GM21825 (cell line): Measurements from ENCODE around the gene TTLL10.

Experiments used
- ATAC-seq: cut with Tn5 transposase; IDR thresholded peaks from one replicate; pipeline ENCODE4 v1.9.1; 2021; ENCODE audit warnings: mild to moderate bottlenecking, moderate library complexity; ENCODE audit not compliant: unreplicated experiment

TTLL10 gene

GRCh38 chr1:1173793-1174415, at the start of gene TTLL10:
Gene TTLL10, plus strand, starts transcription at chr1:1173880. Its CDS starts 5,336 bp downstream, at chr1:1179216.
- no peak for ATAC-seq

DNA sequence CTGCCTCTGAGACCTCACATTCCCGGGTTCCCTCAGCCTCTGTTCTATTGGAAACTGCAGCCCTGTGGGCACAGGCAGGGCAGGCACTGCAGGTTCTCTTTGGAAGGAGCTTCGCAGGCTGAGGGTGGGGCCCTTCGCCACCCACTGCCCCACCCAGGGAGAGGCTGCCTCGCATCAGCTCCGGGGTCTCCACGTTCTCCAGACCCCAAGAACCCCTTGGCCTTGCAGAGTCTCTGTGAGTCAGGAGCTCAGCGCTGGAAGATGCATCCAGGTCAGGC, 49.2 kb upstream of the TTLL10 start:
- ATAC-seq, result no peak

DNA sequence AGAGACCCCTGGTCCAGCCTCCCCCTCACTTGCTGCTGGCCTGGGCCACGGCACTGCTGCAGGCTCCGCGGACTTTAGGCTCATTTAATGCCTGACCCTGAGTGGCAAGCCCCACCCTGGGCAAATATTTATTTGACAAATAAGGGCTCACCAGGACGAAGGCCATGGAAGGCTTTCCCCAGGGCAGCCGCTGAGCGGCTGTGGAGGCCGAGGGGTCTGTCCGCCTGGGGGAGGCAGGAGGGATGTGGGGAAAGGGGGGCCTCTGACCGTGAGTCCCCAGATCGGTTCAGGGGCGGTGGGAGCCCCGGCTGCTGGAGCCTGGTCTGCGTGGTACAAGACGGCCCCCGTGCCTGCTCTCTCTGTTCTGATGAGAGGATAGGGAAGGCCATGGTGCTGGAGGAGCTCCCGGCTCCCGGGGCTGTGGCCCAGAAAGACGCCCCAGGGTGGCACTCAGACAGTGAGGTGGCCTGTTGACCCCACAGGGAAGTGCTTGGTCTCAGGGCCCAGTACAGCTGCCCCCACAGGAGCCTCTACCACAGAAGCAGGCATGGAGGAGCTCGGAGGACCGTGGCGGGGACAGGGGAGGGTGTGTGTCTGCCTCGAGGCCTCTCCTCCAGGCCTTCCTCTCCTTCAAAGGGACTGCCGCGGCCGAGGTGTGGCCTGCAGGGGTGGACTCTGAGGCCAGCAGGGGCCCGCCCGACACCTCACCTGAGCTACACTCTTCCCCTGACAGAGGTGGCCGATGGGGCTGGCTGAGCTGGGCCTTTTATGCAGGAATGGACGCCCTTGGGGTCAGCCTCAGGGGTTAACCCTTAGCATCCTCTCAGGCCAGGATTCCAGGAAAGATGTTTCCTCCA, 48.7 kb upstream of the TTLL10 start:
- no peak for ATAC-seq

GRCh38 chr1:1125945-1126344, 47.7 kb upstream of the TTLL10 start:
- no peak for ATAC-seq

GRCh38 chr1:1127551-1128451, 45.9 kb upstream of the TTLL10 start:
- no peak for ATAC-seq

DNA sequence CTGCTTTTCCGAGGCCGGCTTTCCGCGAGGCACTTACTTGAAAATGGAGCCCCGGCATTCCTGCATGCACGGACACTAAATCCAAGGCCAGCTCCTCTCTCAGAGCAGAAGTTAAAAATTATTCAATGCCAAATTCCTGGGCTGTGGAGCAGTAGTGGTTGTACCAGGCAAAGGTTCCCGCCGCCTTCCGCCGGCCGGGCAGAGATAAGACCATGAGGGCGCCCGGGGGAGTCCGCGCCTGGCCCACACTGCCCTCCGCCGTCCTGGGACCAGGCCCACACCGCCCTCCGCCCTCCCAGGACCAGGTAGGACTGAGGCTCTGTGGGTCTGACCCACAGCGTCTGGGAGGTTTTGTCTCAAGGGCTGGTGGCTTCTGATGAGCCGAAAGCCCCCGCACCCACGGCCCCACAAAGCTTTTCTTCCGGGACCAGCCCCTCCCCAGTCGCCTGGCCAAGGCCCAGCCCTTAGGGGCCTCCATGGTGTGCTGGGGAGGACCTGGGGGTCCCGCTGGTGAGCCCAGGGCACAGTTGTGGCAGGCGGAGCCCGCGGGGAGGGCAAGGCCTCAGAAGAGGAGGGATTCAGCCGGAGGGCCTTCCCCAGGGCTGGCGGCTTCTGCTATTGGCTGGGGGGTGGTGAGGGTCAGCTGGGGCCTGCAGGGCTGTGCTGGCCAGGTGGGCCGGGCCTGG, 45.1 kb upstream of the TTLL10 start:
- no peak for ATAC-seq

DNA sequence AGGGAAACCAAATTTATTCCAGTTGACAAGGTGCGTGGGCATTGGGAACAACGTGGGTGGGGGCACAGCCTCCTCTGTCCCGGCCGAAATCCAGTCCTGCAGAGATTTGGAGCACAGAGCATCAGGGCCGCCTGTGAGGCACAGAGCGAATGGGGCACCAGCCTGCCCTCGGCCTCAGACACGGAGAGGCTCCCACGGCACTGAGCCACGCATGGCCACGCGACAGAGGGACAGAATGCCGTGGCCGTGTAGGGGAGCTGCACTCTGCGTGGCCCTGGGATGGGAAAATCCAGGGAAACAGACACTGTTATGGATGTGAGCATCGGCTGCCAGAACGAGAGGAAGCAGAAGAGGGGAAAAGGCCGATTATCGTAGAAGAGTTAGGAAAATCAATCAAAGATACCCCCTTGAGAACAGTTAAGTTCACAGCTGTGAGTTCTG, 44.3 kb upstream of the TTLL10 start:
- ATAC-seq, result no peak

GRCh38 chr1:1130206-1131120, 43.2 kb upstream of the TTLL10 start:
- no peak for ATAC-seq

GRCh38 chr1:1132042-1132950, 41.4 kb upstream of the TTLL10 start:
- ATAC-seq, result no peak

GRCh38 chr1:1132956-1133750, 40.5 kb upstream of the TTLL10 start:
- no peak for ATAC-seq

DNA sequence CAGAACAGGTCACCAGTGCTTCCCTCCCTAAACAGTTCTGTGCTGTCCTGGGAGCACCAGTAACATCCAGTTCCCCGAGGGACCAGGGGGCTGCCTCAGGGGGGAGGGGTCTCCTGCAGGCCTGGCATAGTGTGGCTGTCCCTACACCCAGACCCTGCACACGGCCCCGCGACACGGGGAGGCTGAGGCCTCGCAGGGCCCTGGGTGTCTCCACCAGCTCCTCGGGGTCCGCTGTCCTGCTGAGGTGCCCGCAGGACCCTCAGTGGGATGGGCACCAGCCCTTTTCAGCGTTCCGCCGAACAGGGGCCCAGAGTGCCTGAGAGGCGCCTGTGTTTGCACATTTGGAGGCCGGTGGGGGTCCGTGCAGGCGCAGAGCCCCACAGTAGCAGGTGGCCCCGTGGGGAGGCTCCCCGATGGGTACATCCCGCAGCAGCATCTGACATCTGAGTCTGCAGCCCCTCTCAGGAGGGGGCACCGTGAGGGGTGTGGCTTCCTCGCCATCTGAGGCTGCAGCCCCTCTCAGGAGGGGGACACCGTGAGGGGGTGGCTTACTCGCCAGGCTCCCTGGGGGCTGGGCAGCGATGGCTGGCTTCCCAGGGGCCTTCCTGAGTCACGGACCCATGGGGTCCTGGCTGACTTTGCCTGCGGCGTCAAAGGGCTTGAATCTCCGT, 39.2 kb upstream of the TTLL10 start:
- no peak for ATAC-seq

DNA sequence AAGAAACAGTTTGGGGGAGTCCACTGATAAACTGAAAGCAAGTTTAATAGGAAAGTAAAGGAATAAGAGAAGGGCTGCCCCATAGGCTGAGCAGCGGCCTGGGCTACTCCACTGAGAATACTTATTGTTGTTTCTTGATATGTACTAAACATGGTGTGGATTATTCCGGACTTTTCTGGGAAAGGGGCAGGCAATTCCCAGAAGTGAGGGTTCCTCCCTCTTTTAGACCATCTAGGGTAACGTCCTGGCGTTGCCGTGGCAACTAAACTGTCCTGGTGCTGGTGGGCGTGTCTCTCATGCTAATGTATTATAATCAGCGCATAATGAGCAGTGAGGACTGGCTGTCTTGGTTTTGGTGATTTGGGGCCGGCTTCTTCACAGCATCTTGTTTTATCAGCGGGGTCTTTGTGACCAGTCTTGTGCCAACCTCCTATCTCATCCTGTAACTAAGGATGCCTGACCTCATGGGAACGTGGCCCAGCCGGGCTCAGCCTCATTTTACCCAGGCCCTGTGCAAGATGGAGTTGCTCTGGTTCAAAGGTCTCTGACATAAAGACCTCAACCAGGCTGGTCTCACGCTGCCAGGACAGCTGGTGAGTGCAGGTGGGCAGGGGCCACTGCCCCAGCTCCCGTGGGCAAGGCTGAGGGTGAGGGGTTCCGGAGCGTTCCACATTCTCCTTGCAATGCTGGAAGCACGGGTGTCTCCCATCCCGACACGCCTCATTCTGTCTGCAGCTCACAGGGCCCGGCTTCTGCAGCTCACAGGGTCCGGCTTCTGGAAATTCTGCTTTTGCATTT, 38.1 kb upstream of the TTLL10 start:
- ATAC-seq, result no peak

GRCh38 chr1:1136547-1137230, 37.0 kb upstream of the TTLL10 start:
- ATAC-seq, result no peak

- no peak for ATAC-seq
Measured at GRCh38 chr1:1137256-1138045, 36.2 kb upstream of the TTLL10 start.

DNA sequence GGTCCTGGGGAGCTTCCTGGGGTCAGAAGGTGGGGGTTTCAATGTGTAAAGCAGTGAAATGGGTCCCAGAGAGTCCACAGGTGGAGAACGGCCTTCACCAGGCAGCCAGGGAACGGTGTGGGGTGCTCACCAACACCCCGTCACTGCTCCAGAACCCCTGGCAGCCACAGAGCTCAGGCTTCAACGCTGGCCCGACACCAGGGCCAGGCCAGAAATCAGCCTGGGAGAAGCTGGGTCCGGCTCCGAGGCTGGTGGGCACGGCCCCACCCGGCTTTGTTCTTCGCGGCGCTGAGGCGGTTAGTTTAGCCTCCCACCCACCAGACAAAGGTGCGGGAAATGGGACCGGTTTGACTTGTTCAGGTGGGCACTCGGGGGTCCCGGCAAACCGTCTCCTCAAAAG, 33.0 kb upstream of the TTLL10 start:
- ATAC-seq, result no peak
